ENCODE measurements around the gene RGL1.

RGL1 gene

GRCh38 chr1:183926983-183927382 is 122.1 kb downstream of the RGL1 start:
- DNase-seq = no peak

GRCh38 chr1:183931646-183932271 is 126.8 kb downstream of the RGL1 start:
- DNase-seq = no peak

DNA sequence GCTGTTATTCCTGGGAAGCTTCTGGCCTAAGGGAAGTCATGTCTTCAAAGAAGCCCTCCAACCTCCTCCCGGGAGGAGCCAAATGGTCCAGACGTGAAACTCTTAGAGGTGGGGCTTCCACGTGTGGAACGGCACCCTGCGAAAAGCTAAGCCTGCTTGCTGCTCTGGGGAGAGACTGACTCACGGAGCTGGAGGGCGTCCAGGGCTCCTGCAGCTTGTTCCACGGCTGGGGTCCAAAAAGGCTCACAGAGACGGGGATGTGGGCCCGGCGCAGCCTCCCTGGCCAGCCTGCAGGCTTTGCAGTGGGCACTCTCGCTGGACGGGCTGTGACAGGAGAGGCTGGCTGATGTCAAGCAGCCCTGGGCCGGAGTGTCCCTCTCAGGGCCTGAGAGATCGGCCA is 127.5 kb downstream of the RGL1 start:
- DNase-seq = no peak

GRCh38 chr1:183933528-183934179 is 128.7 kb downstream of the RGL1 start:
- DNase-seq = no peak

GRCh38 chr1:183934314-183934713 is 129.4 kb downstream of the RGL1 start:
- no peak for DNase-seq

DNA sequence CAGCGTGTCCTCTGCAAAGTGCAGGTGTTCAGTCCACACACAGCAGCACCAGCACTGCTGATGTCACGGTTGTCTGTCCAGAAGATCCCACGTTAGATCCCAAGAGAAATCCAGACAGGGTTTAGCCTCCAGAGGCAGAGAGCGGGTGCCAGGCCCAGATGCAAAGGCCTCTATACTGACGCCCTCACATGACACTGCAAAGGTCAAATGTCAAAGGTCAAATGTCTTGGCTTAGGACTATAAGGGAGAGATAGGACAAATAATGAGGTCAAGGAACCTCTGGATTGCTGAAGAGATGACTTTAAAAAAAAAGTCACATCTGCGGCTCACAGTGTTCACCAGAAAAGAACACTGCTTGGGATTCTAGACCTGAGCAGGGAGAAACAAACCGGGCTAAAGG is 131.1 kb downstream of the RGL1 start:
- DNase-seq = no peak

GRCh38 chr1:183936791-183937190 is 131.9 kb downstream of the RGL1 start:
- DNase-seq = no peak

DNA sequence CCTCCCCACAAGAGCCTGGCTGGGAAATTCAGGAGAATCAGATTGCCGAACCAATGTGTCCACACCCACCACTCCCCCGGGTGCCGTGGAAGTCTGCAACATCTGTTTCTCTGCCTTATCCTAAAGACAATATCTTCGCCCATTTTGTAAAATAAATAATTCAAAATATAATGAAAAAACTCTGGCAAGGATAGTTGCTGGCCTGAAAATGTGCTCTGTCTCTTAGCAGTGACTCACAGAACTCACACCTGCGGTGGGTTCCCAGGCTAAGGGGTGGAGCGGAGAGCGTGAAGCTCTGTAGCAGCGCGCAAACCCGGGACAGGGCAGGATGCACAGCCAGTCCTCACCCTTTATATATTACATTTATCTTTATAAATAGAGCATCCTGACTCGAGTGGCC is 132.7 kb downstream of the RGL1 start:
- no peak for DNase-seq

DNA sequence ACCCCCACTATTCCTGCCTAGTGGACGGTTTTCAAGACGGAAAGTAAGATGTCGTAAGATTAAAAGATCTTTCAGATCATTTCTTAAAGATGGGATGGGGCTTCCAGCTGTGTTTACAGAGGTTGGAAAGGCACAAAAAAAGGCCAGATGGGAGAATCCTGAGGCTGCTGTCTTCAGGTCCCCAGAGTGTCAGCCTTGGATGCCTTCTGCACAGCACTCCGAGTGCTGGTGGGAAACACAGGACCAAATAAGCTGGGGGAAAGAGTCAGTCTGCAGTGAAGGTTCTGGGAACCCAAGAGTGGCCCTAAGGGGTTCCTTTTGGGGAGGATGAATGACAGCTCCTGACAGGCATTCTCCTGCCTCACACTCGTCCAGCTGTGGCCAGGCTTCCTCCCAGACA is 136.1 kb downstream of the RGL1 start:
- no peak for DNase-seq

- DNase-seq = no peak
These were observed 138.2 kb downstream of the RGL1 start for GRCh38 chr1:183942933-183943693.

DNA sequence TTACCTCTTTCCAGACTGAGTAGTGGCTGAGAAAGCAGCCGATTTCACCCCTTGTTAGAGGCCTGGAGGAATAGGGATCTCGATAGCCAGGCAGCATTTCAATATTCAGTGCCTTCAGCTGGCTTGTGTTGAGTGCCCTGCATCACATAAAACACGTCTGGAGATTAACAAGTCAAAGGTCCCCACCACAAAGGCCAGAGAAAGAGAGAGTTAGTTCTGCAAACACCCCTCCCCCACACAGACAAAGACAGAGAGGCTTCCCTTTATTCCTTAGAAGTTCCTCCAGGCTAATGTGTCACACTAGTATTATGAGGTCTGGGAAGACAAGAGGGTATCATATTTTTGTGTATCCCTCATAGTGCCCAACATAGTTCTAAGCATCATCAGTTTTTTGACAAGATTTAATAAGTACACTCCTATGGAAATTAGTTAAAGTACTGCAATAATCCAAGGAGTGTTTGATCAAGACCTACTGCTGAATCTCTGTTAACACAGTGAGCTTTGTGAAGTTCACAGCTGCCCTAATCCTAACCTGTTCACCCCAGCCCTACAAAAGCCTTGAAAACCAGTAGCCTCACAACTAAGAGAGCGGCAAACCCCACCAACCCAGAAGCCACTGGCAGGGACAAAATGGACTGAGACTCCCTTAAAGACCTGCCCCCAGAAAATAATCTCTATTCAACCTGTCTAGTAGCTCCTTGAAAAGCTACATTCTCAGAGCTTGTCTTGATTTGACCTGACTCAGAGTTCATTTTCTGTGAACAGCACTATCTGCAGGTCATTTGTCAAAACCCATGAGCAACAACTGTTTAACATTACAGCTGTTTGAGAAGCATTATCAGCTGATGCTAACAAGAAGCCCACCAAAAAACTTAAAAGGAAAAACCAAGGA is 140.8 kb downstream of the RGL1 start:
- no peak for DNase-seq

DNA sequence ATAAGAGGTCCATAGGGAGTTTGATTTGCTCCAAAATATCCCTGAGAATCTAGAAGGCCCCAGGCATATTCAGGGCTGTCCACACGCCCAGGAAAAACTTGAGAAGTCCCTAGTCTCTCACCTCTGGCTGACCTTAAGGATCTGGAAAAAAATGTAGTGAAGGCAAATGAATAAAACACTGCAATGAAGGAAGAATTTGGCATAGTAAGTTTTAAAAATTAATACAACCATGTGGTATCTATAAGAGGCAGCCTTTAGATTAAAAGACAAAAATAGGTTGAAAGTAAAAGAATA is 141.3 kb downstream of the RGL1 start:
- DNase-seq = no peak

- DNase-seq = no peak
These were observed 143.1 kb downstream of the RGL1 start for GRCh38 chr1:183947988-183948387.

GRCh38 chr1:183952101-183952500 is 147.2 kb downstream of the RGL1 start:
- no peak for DNase-seq

GRCh38 chr1:183953031-183953430 is 148.1 kb downstream of the RGL1 start:
- DNase-seq = no peak

DNA sequence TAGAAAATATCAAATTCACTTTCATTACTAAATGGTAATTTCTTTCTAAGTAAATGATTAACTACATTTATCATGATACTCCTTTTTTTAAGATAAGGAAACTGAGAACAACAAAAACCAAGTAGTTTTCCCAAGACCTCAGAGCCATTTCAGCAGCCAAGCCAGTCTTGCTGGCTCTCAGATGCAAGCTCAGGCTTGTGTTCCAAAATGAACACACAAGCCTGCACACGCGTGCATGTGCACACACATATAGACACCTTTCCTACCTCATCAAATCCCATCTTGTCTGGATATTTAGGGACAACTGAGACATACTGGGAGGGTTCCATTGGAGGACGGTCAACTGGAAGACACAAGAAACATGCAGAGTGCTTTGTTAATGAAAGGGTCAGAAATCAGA is 149.6 kb downstream of the RGL1 start:
- DNase-seq = no peak

DNA sequence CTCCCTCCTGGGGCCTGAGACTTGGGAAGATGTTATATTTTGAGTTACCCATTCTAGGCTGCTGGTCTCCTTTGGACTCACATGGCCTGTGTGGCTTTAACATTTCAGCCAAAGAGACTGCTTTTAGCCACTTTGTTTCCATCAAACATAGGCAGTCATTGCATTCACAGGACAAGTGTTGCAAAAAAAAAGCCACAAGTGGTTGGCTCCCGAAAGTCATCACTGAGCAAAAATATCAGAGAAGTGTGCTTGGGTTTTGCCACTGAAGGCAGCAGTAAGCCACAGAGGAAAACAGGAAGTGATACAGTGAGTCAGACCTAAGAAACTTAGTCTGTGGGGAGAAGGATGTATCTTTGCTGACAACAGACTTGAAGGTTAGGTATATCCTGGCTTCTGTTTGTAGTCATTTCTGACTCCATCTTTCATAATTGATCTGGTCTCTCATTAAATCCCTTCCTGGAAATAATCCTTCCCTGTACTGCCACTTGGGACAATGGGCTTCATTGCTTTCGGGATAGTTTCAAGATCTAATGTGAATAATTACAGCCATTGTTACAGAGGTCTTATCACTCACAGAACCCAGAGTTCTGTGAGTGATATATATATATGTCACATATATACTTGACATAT is 151.8 kb downstream of the RGL1 start:
- peak; percentile 79 for DNase-seq

- DNase-seq = no peak
These were observed 152.4 kb downstream of the RGL1 start for GRCh38 chr1:183957216-183957830.

GRCh38 chr1:183958958-183959357 is 154.0 kb downstream of the RGL1 start:
- no peak for DNase-seq

DNA sequence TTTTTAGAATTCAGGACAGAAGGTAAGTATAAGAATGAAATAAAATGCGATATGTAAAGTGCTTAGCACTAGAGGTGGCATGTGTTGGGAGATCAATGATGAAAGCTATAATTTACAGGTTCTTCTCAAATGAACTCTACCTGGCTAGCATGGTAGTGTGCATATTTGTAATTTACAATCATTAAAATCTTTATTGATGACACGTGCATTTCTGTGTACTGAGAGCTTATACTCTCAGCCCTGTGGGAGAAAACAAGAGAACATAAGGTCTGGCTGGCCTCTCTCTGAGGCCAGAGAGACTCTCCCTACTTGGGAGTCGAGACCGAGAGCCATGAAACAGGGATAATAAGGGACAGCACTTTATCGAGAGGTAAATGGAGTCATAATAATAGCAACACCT is 156.2 kb downstream of the RGL1 start:
- DNase-seq = no peak

DNA sequence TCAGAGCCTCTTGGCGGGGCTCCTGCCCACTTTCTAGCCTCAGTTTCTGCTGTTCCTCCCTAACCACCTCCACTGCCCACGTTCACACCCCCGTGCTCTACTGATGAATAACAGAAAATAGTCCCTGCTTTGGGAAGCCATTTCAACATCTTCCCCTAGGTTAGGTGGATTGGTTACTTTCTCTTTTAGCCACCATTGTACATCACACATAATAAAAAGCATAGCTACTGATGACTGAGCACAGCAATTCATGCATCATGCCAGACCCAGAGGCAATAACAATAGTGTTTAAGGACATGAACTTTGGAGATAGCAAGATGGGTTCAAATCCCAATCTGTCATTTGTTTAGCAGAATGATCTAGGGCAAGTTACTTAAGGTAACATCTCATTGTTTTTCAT is 158.0 kb downstream of the RGL1 start:
- DNase-seq = no peak

GRCh38 chr1:183965726-183966125 is 160.8 kb downstream of the RGL1 start:
- DNase-seq = no peak

DNA sequence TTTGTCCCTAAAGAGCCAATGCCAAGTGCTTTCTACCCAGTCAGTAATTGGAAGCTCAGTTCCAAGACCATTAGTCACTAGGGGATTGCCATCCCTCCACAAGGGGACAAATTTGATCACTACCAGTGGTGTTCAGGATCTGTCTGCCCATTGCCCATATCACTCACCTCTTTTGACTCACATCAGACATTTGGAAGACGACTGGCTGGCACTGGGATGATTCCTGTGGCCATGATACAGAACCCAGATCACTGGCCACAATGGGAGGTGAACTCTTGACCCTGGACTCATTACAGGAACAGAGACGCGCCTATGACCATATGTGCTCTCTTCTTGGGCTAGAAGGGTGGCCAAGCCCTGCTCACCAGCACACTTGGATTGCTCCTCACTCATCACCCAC is 161.6 kb downstream of the RGL1 start:
- DNase-seq = no peak
